Temporal lobe (tissue), 2 donors: ENCODE measurements around the gene COPS2. TPM values are rescaled to one million over a fixed set of nuclear protein-coding genes. Genes with fewer than 3 reads are reported as not detected.

ENCODE experiments used
- small RNA-seq: library from RNA; depleted of rRNA; stranded (forward); fragments of <200 nt; gene quantifications from one replicate; pipeline ENCODE3, GENCODE V24; 2014; ENCODE audit warnings: low replicate concordance
- total RNA-seq: library from RNA; depleted of rRNA; stranded (reverse); fragments of >200 nt; gene quantifications from one replicate; pipeline ENCODE4 v1.2.3, GENCODE V29; 2014

The COPS2 gene
- total RNA-seq, 1 donor from 2014 or later, result 61.7 TPM

Small RNA genes within 50 kb of the gene (small RNA-seq; reads per million reads assigned to genes)
- gene MIR4716, result not detected
- gene RF00019, result not detected
- gene RN7SL307P, result not detected

Other genes starting within 250 kb of the COPS2 start
- 5.4 TPM for gene SHC4, start 191.7 kb downstream of the COPS2 start, total RNA-seq
- 85.6 TPM for gene SECISBP2L, start 109.2 kb downstream of the COPS2 start, total RNA-seq
- 36.6 TPM for gene GALK2, start 14.6 kb upstream of the COPS2 start, total RNA-seq